Measurements from ENCODE around the gene VPS13D.

DNA sequence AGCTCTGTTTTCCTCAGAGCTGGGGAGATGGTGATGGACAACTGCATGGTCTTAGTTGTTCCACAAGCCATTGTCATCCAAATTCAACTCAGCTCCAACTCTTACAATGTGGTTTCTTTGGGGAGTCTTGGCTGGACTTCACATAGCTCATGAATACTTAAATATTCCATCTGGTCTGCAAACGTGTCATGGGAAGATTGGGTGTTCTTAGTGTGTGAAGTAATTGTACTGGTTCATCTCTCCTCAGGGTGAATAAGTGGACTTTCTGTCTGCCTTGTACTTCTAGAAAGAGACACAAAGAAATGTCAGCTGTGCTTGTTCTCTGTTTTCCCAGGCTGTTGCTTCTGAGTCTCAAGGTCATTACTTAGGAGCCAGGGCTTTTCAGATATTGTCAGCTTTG is 106.6 kb downstream of the VPS13D start:
- TF ChIP-seq FOXA1 (IDR thresholded peaks at IDR 0.05), result no peak
- TF ChIP-seq ELF4 (IDR thresholded peaks at IDR 0.05), result no peak
- no peak for TF ChIP-seq FOXM1 (IDR thresholded peaks at IDR 0.05; ENCODE audit: borderline replicate concordance)
- TF ChIP-seq FOXK2 (IDR thresholded peaks at IDR 0.05), result no peak
- TF ChIP-seq ZNF384 (IDR thresholded peaks at IDR 0.05), result no peak
- no peak for TF ChIP-seq L3MBTL2 (conservative IDR thresholded peaks at IDR 0.05)
- no peak for TF ChIP-seq SUZ12 (IDR thresholded peaks at IDR 0.05)
- no peak for TF ChIP-seq SP1 (IDR thresholded peaks at IDR 0.05)
- TF ChIP-seq NFRKB (IDR thresholded peaks at IDR 0.05), result no peak
- TF ChIP-seq BHLHE40 (IDR thresholded peaks at IDR 0.05; ENCODE audit: borderline replicate concordance), result no peak
- no peak for TF ChIP-seq ARNT (IDR thresholded peaks at IDR 0.05)
